ENCODE data around the gene NINJ2.
A peak's percentile ranks its signal among the peaks of the same experiment; 100 is the strongest.
"Not testable (repeated sequence)": the region's sequence is repeated elsewhere in the genome, so short reads cannot be mapped to it uniquely, and the experiment has no call there.

The NINJ2 gene

GRCh38 chr12:669576-669945, 6.3 kb upstream of the NINJ2 start:
- no peak for DNase-seq

GRCh38 chr12:668090-668481, 4.8 kb upstream of the NINJ2 start:
- DNase-seq, result no peak

- DNase-seq, result no peak
These were observed 3.6 kb upstream of the NINJ2 start for GRCh38 chr12:666766-667308.

- DNase-seq, result no peak
These were observed 2.8 kb upstream of the NINJ2 start for GRCh38 chr12:666066-666465.

- no peak for DNase-seq
These were observed 1.5 kb upstream of the NINJ2 start for GRCh38 chr12:664779-665092.

GRCh38 chr12:664075-664778, 982 bp upstream of the NINJ2 start:
- no peak for DNase-seq

- DNase-seq, result no peak
These were observed 516 bp downstream of the NINJ2 start for GRCh38 chr12:662566-663292.

GRCh38 chr12:661720-662486, 1.3 kb downstream of the NINJ2 start:
- DNase-seq, result no peak

GRCh38 chr12:659090-659683, 4.1 kb downstream of the NINJ2 start:
- DNase-seq, result no peak

GRCh38 chr12:650983-651382, 12.3 kb downstream of the NINJ2 start:
- DNase-seq, result no peak

GRCh38 chr12:647385-648085, 15.7 kb downstream of the NINJ2 start:
- no peak for DNase-seq

- peak; percentile 13 for DNase-seq
These were observed 16.5 kb downstream of the NINJ2 start for GRCh38 chr12:646442-647384.

GRCh38 chr12:645563-646071, 17.6 kb downstream of the NINJ2 start:
- DNase-seq, result peak; percentile 15

- peak; percentile 32 for DNase-seq
These were observed 18.3 kb downstream of the NINJ2 start for GRCh38 chr12:644818-645552.

GRCh38 chr12:644303-644639, 19.0 kb downstream of the NINJ2 start:
- no peak for DNase-seq

GRCh38 chr12:643475-644302, 19.6 kb downstream of the NINJ2 start:
- no peak for DNase-seq

- peak; percentile 76 for DNase-seq
These were observed 20.4 kb downstream of the NINJ2 start for GRCh38 chr12:642633-643474.

GRCh38 chr12:641321-641720, 21.9 kb downstream of the NINJ2 start:
- DNase-seq, result not testable (repeated sequence)

GRCh38 chr12:640773-641172, 22.5 kb downstream of the NINJ2 start:
- no peak for DNase-seq
